IMR-90 (cell line): ENCODE data around the gene HOGA1. TPM values are rescaled to one million over a fixed set of nuclear protein-coding genes. Genes with fewer than 3 reads are reported as not detected.
A peak's percentile ranks its signal among the peaks of the same experiment; 100 is the strongest.

Experiments used
- ATAC-seq: fragments of 200-7000 bp; cut with Tn5 transposase; 2 replicates; pipeline ENCODE4 v1.9.1; 2020; ENCODE audit warnings: low read depth, mild to moderate bottlenecking, moderate library complexity
- BruUV-seq: library from RNA; stranded (reverse); fragments of 400-500 nt; replicated peaks from 2 replicates; lab custom pipeline; 2021; lab: Mats Ljungman, UMichigan
- CTCF ChIA-PET: fragments of 300-600 bp; formaldehyde crosslinking; extraction: SDS; loops from one replicate; lab custom pipeline; 2021; ENCODE audit warnings: antibody characterized with exemption; lab: Yijun Ruan, JAX
- POLR2A ChIA-PET: fragments of 300-600 bp; sonication (Branson Sonifier 250); formaldehyde crosslinking; loops from one replicate; lab custom pipeline; 2022; ENCODE audit warnings: antibody characterized with exemption; ENCODE audit not compliant: unreplicated experiment; lab: Charles Lee
- DNase-seq: peaks from one replicate; pipeline ENCODE4 v3.0.0; 2013
- H2AFZ ChIP-seq: replicated peaks from 2 replicates; pipeline ENCODE3; 2013; ENCODE audit warnings: low read length, mild to moderate bottlenecking; ENCODE audit not compliant: poor library complexity
- H2AK5ac ChIP-seq: 2 replicates; pipeline ENCODE4 v1.6.1; 2013; ENCODE audit warnings: low read depth, low read length, inconsistent platforms
- H2AK9ac ChIP-seq: replicated peaks from 2 replicates; pipeline ENCODE3; 2013; ENCODE audit warnings: mild to moderate bottlenecking, low read depth, low read length, moderate library complexity; ENCODE audit not compliant: poor library complexity
- H2BK120ac ChIP-seq: 2 replicates; pipeline ENCODE4 v1.6.1; 2013; ENCODE audit warnings: low read depth, low read length, inconsistent platforms
- H2BK15ac ChIP-seq: 3 replicates; pipeline ENCODE4 v1.6.1; 2013; ENCODE audit warnings: low read depth, low read length, inconsistent platforms
- H2BK20ac ChIP-seq: 2 replicates; pipeline ENCODE4 v1.6.1; 2013; ENCODE audit warnings: low read depth, mild to moderate bottlenecking, inconsistent platforms, low read length, moderate library complexity
- H2BK5ac ChIP-seq: 2 replicates; pipeline ENCODE4 v1.6.1; 2013; ENCODE audit warnings: mild to moderate bottlenecking, low read depth, low read length, inconsistent platforms; ENCODE audit not compliant: poor library complexity, severe bottlenecking
- H3K14ac ChIP-seq: replicated peaks from 2 replicates; pipeline ENCODE4 v1.6.1; 2013; ENCODE audit warnings: low read depth, low read length, inconsistent platforms
- H3K18ac ChIP-seq: 2 replicates; pipeline ENCODE4 v1.6.1; 2013; ENCODE audit warnings: low read depth, low read length, control low read depth
- H3K23ac ChIP-seq: 2 replicates; pipeline ENCODE4 v1.6.1; 2013; ENCODE audit warnings: low read depth, low read length, inconsistent platforms
- H3K27ac ChIP-seq: 2 replicates; pipeline ENCODE4 v1.5.1; 2013; ENCODE audit warnings: mild to moderate bottlenecking, control low read depth, low read length; ENCODE audit not compliant: insufficient read depth
- H3K27me3 ChIP-seq: 2 replicates; pipeline ENCODE4 v1.6.1; 2013; ENCODE audit warnings: low read length; ENCODE audit not compliant: control insufficient read depth, insufficient read depth
- H3K36me3 ChIP-seq: 2 replicates; pipeline ENCODE4 v1.6.1; 2013; ENCODE audit warnings: low read length, mixed read lengths; ENCODE audit not compliant: control insufficient read depth, insufficient read depth
- H3K4ac ChIP-seq: 2 replicates; pipeline ENCODE4 v1.6.1; 2013; ENCODE audit warnings: low read depth, low read length, inconsistent platforms
- H3K4me1 ChIP-seq: 2 replicates; pipeline ENCODE4 v1.6.1; 2013; ENCODE audit warnings: low read length, mixed read lengths; ENCODE audit not compliant: control insufficient read depth, insufficient read depth
- H3K4me2 ChIP-seq: 2 replicates; pipeline ENCODE4 v1.6.1; 2013; ENCODE audit warnings: low read depth, mild to moderate bottlenecking, control low read depth, low read length, moderate library complexity
- H3K4me3 ChIP-seq: 2 replicates; pipeline ENCODE4 v1.5.1; 2013; ENCODE audit warnings: low read depth, mild to moderate bottlenecking, control low read depth, low read length, moderate library complexity; ENCODE audit not compliant: insufficient read depth
- H3K56ac ChIP-seq: 2 replicates; pipeline ENCODE4 v1.6.1; 2013; ENCODE audit warnings: low read length, inconsistent platforms; ENCODE audit not compliant: insufficient read depth; ENCODE audit errors: extremely low read depth
- H3K79me1 ChIP-seq, 2 experiments: 2 replicates each; pipeline ENCODE4 v1.6.1; 2013; ENCODE audit warnings: low read length in 2 of 2, inconsistent platforms in 1 of 2, low read depth in 1 of 2
- H3K9ac ChIP-seq: 2 replicates; pipeline ENCODE4 v1.6.1; 2013; ENCODE audit warnings: low read depth, low read length, control low read depth
- H3K9me1 ChIP-seq: 2 replicates; pipeline ENCODE4 v1.6.1; 2013; ENCODE audit warnings: low read length, inconsistent platforms; ENCODE audit not compliant: insufficient read depth
- H3K9me3 ChIP-seq: 2 replicates; pipeline ENCODE4 v1.6.1; 2013; ENCODE audit warnings: low read length; ENCODE audit not compliant: control insufficient read depth, insufficient read depth
- H4K20me1 ChIP-seq: 2 replicates; pipeline ENCODE4 v1.6.1; 2013; ENCODE audit warnings: low read length, inconsistent platforms; ENCODE audit not compliant: insufficient read depth
- H4K5ac ChIP-seq: 2 replicates; pipeline ENCODE4 v1.6.1; 2013; ENCODE audit warnings: mild to moderate bottlenecking, low read depth, low read length, control low read depth
- H4K8ac ChIP-seq, 2 experiments: 2 replicates each; pipeline ENCODE4 v1.6.1; 2013; ENCODE audit warnings: low read depth in 2 of 2, low read length in 2 of 2, control low read depth in 1 of 2, inconsistent platforms in 1 of 2
- H4K91ac ChIP-seq: 2 replicates; pipeline ENCODE4 v1.6.1; 2013; ENCODE audit warnings: low read depth, low read length, inconsistent platforms; ENCODE audit not compliant: insufficient read depth
- CHD1 ChIP-seq: IDR thresholded peaks from 2 replicates; pipeline ENCODE4 v1.6.1; 2012; ENCODE audit warnings: low read depth, low read length, improper control_type of control experiment
- WGBS, 2 experiments: methylation state at CpG; one replicate each; pipeline versions ENCODE4 v1.1.5 to v1.1.7; 2013; ENCODE audit warnings: missing lambda C conversion rate in 2 of 2; ENCODE audit not compliant: insufficient read length in 1 of 2; ENCODE audit errors: extremely low coverage in 2 of 2; 5-methylcytosine and 5-hydroxymethylcytosine counted together
- dilution Hi-C: fragments of 300-500 bp; cut with HindIII; formaldehyde crosslinking; loops from one replicate; pipeline ENCODE4 v1.14.3; 2018; ENCODE audit warnings: low sequenced_read_pairs; ENCODE audit not compliant: unreplicated experiment
- in situ Hi-C: fragments of 300-500 bp; cut with MboI; formaldehyde crosslinking; loops from 3 replicates; pipeline ENCODE4 v1.14.3; 2019; ENCODE audit warnings: low sequenced_read_pairs, inconsistent platforms, mixed read lengths
- intact Hi-C: fragments of 100-400 bp; cut with micrococcal nuclease; formaldehyde crosslinking; loops from 2 replicates; pipeline ENCODE4 v1.10.0; 2022
- polyA plus RNA-seq, 3 experiments: library from polyadenylated mRNA; depleted of rRNA; stranded (reverse); fragments of >200 nt; gene quantifications; 2 replicates each; pipeline ENCODE4 v1.2.3, GENCODE V29; 2012; ENCODE audit warnings: low replicate concordance in 1 of 3
- total RNA-seq: library from RNA; depleted of rRNA; stranded (reverse); fragments of >200 nt; gene quantifications from 2 replicates; pipeline ENCODE4 v1.2.3, GENCODE V29; 2012
- TF ChIP-seq, protein P1 (sequence below): conservative IDR thresholded peaks from 2 replicates; pipeline ENCODE4 v1.5.1; 2012; ENCODE audit warnings: mild to moderate bottlenecking, low read depth, low read length, improper control_type of control experiment

Gene HOGA1
- total and polyA plus RNA-seq, 2 of the 4 experiments (the other 2 are of a cell fraction): 0.36 to 0.41 TPM

GRCh38 chr10:97540669-97541500 lies 43.3 kb upstream of the HOGA1 start:
- Histone ChIP-seq H2AFZ (peak overlapping the region; percentile 51), H2BK120ac (peak overlapping the region; percentile 81), H4K20me1 (no peaks in the 10 kb centered on the region), H3K4me1 (peaks cover 39% of the 10 kb centered on the region), H2BK20ac (peak overlapping the region; percentile 58), H4K5ac (peak overlapping the region; percentile 31), H3K27ac (peak overlapping the region; percentile 91), H3K27me3 (no peaks in the 10 kb centered on the region), H3K9ac (no peak overlapping the region), H3K36me3 (no peaks in the 10 kb centered on the region), H3K9me1 (peaks cover 21% of the 10 kb centered on the region), H3K4me2 (no peak overlapping the region), H3K14ac (peak overlapping the region; percentile 62), H2BK15ac (peak overlapping the region; percentile 75), H4K8ac (peak overlapping the region; percentile 68 to 85; a peak in 3 of 4 replicates), H3K79me1 (peaks cover 17 to 80% of the 10 kb centered on the region in 2 experiments), H2BK5ac (peak overlapping the region; percentile 75), H4K91ac (peak overlapping the region; percentile 89), H2AK5ac (peak overlapping the region; percentile 79), H3K9me3 (no peaks in the 10 kb centered on the region), H3K23ac (peak overlapping the region; percentile 76), H3K18ac (peak overlapping the region; percentile 74), H3K56ac (no peak overlapping the region), H2AK9ac (peak overlapping the region; percentile 75), H3K4me3 (no peak overlapping the region), H3K4ac (peak overlapping the region; percentile 83)
- dilution Hi-C loops (no loop called here), intact Hi-C loops (no loop called here), in situ Hi-C loops (no loop called here)
- 93% methylated on average over 8 of the region's 14 CpGs; no CpG with 5 or more reads in 1 of the 2 experiments for WGBS, 2 experiments
- ChIA-PET CTCF (no interaction called here), POLR2A (interaction anchor here (1.4 kb wide), 1 partner anchor 44 kb away, joined by 4 read pairs; no protein-coding TSS in a partner anchor)
- no peak for DNase-seq
- TF ChIP-seq CHD1: no peak
- TF ChIP-seq, protein P1, sequence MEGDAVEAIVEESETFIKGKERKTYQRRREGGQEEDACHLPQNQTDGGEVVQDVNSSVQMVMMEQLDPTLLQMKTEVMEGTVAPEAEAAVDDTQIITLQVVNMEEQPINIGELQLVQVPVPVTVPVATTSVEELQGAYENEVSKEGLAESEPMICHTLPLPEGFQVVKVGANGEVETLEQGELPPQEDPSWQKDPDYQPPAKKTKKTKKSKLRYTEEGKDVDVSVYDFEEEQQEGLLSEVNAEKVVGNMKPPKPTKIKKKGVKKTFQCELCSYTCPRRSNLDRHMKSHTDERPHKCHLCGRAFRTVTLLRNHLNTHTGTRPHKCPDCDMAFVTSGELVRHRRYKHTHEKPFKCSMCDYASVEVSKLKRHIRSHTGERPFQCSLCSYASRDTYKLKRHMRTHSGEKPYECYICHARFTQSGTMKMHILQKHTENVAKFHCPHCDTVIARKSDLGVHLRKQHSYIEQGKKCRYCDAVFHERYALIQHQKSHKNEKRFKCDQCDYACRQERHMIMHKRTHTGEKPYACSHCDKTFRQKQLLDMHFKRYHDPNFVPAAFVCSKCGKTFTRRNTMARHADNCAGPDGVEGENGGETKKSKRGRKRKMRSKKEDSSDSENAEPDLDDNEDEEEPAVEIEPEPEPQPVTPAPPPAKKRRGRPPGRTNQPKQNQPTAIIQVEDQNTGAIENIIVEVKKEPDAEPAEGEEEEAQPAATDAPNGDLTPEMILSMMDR: 0 out of 2 replicates have a peak, but pooled peaks have one; percentile 2
- ATAC-seq: no peak
- no TSS peak for BruUV-seq
